Stomach (tissue), 8 donors: ENCODE measurements around the gene LASP1NB.

Source experiments
- DNase-seq, 2 donors: peaks; one replicate each; pipeline versions ENCODE4 v3.0.0 to v3.0.0-alpha.2; 2013 to 2019
- H3K27ac ChIP-seq, 5 donors: fragments of 200-600 bp in 4 of 5; sonication (generic) in 4 of 5; one replicate each; pipeline ENCODE4 v1.5.1; 2013 to 2019; ENCODE audit warnings: mild to moderate bottlenecking in 1 of 5, moderate library complexity in 1 of 5
- H3K27me3 ChIP-seq, 3 donors: fragments of 200-600 bp; sonication (generic); one replicate each; pipeline ENCODE4 v1.5.1; 2017 to 2019; ENCODE audit warnings: mixed run types in 1 of 3
- H3K36me3 ChIP-seq, 4 donors: fragments of 200-600 bp; sonication (generic); 1 replicate in 3 of 4; 2 replicates in 1 of 4; pipeline ENCODE4 v1.5.1; 2016 to 2019
- H3K4me1 ChIP-seq, 4 donors: fragments of 200-600 bp; sonication (generic); one replicate each; pipeline ENCODE4 v1.5.1; 2016 to 2019
- H3K4me3 ChIP-seq, 4 donors: fragments of 200-600 bp; sonication (generic) in 3 of 4; one replicate each; pipeline ENCODE4 v1.5.1; 2016 to 2019; ENCODE audit warnings: mild to moderate bottlenecking in 1 of 4
- H3K9me3 ChIP-seq, 4 donors: fragments of 200-600 bp; sonication (generic); one replicate each; pipeline ENCODE4 v1.5.1; 2016 to 2019
- EP300 ChIP-seq: sonication (generic); formaldehyde crosslinking; IDR thresholded peaks from one replicate; pipeline ENCODE4 v1.6.1; 2017; ENCODE audit warnings: antibody characterized with exemption
- POLR2A ChIP-seq, 4 donors: fragments of 450-650 bp; IDR thresholded peaks; one replicate each; pipeline ENCODE4 v1.6.1; 2016; ENCODE audit warnings: antibody characterized with exemption in 4 of 4, control low read depth in 2 of 4, mild to moderate bottlenecking in 1 of 4, moderate library complexity in 1 of 4
- POLR2AphosphoS5 ChIP-seq, 3 donors: sonication (generic); formaldehyde crosslinking; IDR thresholded peaks; one replicate each; pipeline ENCODE4 v1.6.1; 2016; ENCODE audit warnings: antibody characterized with exemption in 3 of 3
- WGBS, 5 donors: extraction: QIAGEN DNeasy Blood & Tissue Kit in 3 of 5; methylation state at CpG; one replicate each; pipeline versions ENCODE4 v1.1.5 to v1.1.7; 2013 to 2018; 5-methylcytosine and 5-hydroxymethylcytosine counted together
- intact Hi-C: fragments of 100-400 bp; cut with DNase I; formaldehyde crosslinking; loops from one replicate; pipeline ENCODE4 v1.15.1; 2023; ENCODE audit warnings: low total_unique reads
- TF ChIP-seq, protein P1 (sequence below), 7 experiments: fragments of 450-650 bp in 4 of 7; fragments of 200-600 bp in 3 of 7; sonication (generic) in 3 of 7; IDR thresholded peaks; one replicate each; pipeline ENCODE4 v1.5.1; 2016 to 2019; ENCODE audit warnings: antibody characterized with exemption in 7 of 7, control low read depth in 2 of 7, mild to moderate bottlenecking in 1 of 7
- donor health status: healthy with polysubstance abuse.
- donor health status: Bipolar disorder and iron deficiency.
- donor health status: healthy.

The LASP1NB gene

DNA sequence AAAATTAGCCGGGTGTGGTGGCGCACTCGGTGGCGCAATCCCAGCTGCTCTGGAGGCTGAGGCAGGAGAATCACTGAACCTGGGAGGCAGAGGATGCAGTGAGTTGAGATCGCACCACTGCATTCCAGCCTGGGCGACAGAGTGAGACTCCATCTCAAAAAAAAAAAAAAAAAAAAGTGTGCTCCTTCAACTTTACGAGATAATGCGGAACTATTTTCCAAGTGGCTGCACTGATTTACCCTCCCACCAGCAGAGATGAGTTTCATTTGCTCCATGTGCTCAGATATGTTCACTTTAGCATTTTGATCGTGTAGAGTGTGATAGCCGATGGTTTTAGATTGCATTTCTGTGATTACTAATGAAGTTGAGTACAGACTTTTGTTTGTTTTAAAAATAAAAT lies 20.0 kb upstream of the LASP1NB start:
- Histone ChIP-seq H3K9me3 (no peaks in the 10 kb centered on the region), H3K27ac (no peak overlapping the region), H3K27me3 (no peaks in the 10 kb centered on the region), H3K4me1 (peaks cover 46 to 86% (median 61%) of the 10 kb centered on the region in 4 donors), H3K4me3 (no peak overlapping the region), H3K36me3 (peaks cover 0 to 91% (median 66%) of the 10 kb centered on the region in 4 donors)
- no peak for TF ChIP-seq EP300
- TF ChIP-seq POLR2AphosphoS5 (IDR thresholded peaks at IDR 0.05), result no peak
- no peak for TF ChIP-seq POLR2A (IDR thresholded peaks at IDR 0.05)
- TF ChIP-seq, protein P1, sequence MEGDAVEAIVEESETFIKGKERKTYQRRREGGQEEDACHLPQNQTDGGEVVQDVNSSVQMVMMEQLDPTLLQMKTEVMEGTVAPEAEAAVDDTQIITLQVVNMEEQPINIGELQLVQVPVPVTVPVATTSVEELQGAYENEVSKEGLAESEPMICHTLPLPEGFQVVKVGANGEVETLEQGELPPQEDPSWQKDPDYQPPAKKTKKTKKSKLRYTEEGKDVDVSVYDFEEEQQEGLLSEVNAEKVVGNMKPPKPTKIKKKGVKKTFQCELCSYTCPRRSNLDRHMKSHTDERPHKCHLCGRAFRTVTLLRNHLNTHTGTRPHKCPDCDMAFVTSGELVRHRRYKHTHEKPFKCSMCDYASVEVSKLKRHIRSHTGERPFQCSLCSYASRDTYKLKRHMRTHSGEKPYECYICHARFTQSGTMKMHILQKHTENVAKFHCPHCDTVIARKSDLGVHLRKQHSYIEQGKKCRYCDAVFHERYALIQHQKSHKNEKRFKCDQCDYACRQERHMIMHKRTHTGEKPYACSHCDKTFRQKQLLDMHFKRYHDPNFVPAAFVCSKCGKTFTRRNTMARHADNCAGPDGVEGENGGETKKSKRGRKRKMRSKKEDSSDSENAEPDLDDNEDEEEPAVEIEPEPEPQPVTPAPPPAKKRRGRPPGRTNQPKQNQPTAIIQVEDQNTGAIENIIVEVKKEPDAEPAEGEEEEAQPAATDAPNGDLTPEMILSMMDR (IDR thresholded peaks at IDR 0.05), result no peak
- DNase-seq, result no peak
- intact Hi-C loops, result no loop called here
- WGBS, 5 donors, result 88 to 95% (median 91%) methylated on average over 10 of the region's 10 CpGs

- intact Hi-C loops, result no loop called here
- TF ChIP-seq EP300, result no peak
- TF ChIP-seq POLR2A (IDR thresholded peaks at IDR 0.05), result no peak
- H3K4me1 ChIP-seq, result peaks cover 40 to 81% (median 58%) of the 10 kb centered on the region in 4 donors
- peaks cover 8 to 91% (median 69%) of the 10 kb centered on the region in 4 donors for H3K36me3 ChIP-seq
- H3K27me3 ChIP-seq, result no peaks in the 10 kb centered on the region
- H3K27ac ChIP-seq, result peak overlapping the region in 4 of 5 donors; percentile 29 to 68 (median 57)
- DNase-seq, result no peak
- 68 to 81% (median 77%) methylated on average over 7 of the region's 7 CpGs for WGBS, 5 donors
- H3K4me3 ChIP-seq, result no peak overlapping the region
- H3K9me3 ChIP-seq, result no peaks in the 10 kb centered on the region
These were observed 18.8 kb upstream of the LASP1NB start for GRCh38 chr17:38906460-38907228.

- peaks cover 45 to 81% (median 65%) of the 10 kb centered on the region in 4 donors for H3K4me1 ChIP-seq
- intact Hi-C loops, result no loop called here
These were observed 17.3 kb upstream of the LASP1NB start for GRCh38 chr17:38907930-38908675.

DNA sequence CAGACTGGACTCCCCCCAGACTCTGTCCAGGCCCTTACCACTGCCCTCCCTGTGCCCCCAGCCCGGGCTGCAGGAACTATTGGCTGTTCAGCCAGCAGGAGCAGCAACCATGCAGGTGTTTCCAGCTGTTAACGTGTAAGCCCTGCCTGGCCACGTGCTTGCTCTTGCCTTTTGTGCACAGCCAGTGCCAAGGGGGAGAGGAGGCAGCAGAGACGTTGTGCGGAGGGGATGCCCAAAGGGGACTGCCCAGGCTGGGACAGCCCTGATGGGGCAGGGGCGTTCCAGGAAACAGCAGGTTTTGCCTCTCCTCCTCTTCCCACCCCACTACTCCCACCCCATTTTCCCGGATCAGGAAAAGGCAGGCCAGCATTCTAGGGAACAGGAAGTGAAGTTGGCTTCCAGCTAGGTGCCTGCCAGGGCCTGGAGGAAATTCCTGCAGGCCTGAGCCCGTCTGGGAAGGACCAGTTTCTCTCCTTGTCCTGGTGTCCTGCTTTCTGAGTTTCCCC lies 16.7 kb upstream of the LASP1NB start:
- peak overlapping the region; percentile 24 to 78 (median 61) for H3K27ac ChIP-seq
- peaks cover 20 to 92% (median 65%) of the 10 kb centered on the region in 4 donors for H3K36me3 ChIP-seq
- peak in 1 of 2 donors; percentile 47 for DNase-seq

More at GRCh38 chr17:38907930-38908675, 17.3 kb upstream of the LASP1NB start:
- 30 to 60% (median 49%) methylated on average over 13 to 15 of the region's 15 CpGs for WGBS, 5 donors
- TF ChIP-seq POLR2AphosphoS5 (IDR thresholded peaks at IDR 0.05) (no peak), EP300 (no peak), POLR2A (IDR thresholded peaks at IDR 0.05) (no peak)
- TF ChIP-seq, protein P1 (IDR thresholded peaks at IDR 0.05), result no peak
- Histone ChIP-seq H3K27me3 (no peaks in the 10 kb centered on the region), H3K36me3 (peaks cover 20 to 92% (median 67%) of the 10 kb centered on the region in 4 donors), H3K27ac (peak overlapping the region; percentile 13 to 78 (median 61)), H3K9me3 (no peaks in the 10 kb centered on the region), H3K4me3 (peak overlapping the region in 1 of 4 donors; percentile 3)
- no peak for DNase-seq

More for the DNA sequence above, 16.7 kb upstream of the LASP1NB start:
- 20 to 37% (median 31%) methylated on average over 5 to 8 of the region's 8 CpGs for WGBS, 5 donors
- Histone ChIP-seq H3K4me1 (peaks cover 46 to 81% (median 64%) of the 10 kb centered on the region in 4 donors), H3K9me3 (no peaks in the 10 kb centered on the region), H3K27me3 (no peaks in the 10 kb centered on the region), H3K4me3 (peak overlapping the region in 1 of 4 donors; percentile 3)
- no peak for TF ChIP-seq EP300
- TF ChIP-seq, protein P1 (IDR thresholded peaks at IDR 0.05), result no peak
- no peak for TF ChIP-seq POLR2A (IDR thresholded peaks at IDR 0.05)
- no peak for TF ChIP-seq POLR2AphosphoS5 (IDR thresholded peaks at IDR 0.05)
- intact Hi-C loops, result no loop called here
